RWPE2 (cell line): ENCODE results near the gene SDCBP2.

ENCODE experiments used
- ATAC-seq: fragments of 200-7000 bp; cut with Tn5 transposase; 3 replicates; pipeline ENCODE4 v1.9.1; 2021; ENCODE audit warnings: low read depth
- DNase-seq: peaks from one replicate; pipeline ENCODE4 v3.0.0-alpha.2; 2020; ENCODE audit warnings: low spot score
- H3K27ac ChIP-seq: fragments of 450-650 bp; 2 replicates; pipeline ENCODE4 v1.5.1; 2017; ENCODE audit warnings: mild to moderate bottlenecking; ENCODE audit not compliant: poor library complexity, severe bottlenecking
- H3K27me3 ChIP-seq: fragments of 250-450 bp; sonication (Bioruptor Pico); 2 replicates; pipeline ENCODE4 v1.5.1; 2021; ENCODE audit warnings: mild to moderate bottlenecking, moderate library complexity; ENCODE audit not compliant: insufficient read depth, poor library complexity, severe bottlenecking
- H3K36me3 ChIP-seq: fragments of 250-450 bp; sonication (Bioruptor Pico); 2 replicates; pipeline ENCODE4 v1.5.1; 2020; ENCODE audit warnings: low read depth, mild to moderate bottlenecking, moderate library complexity
- H3K4me1 ChIP-seq: fragments of 250-450 bp; sonication (Bioruptor Pico); 2 replicates; pipeline ENCODE4 v1.5.1; 2021; ENCODE audit warnings: mild to moderate bottlenecking, moderate library complexity; ENCODE audit not compliant: insufficient read depth, poor library complexity, severe bottlenecking
- H3K4me3 ChIP-seq: fragments of 250-450 bp; sonication (Bioruptor Pico); 2 replicates; pipeline ENCODE4 v1.5.1; 2021; ENCODE audit warnings: mild to moderate bottlenecking, moderate library complexity; ENCODE audit not compliant: severe bottlenecking
- H3K9me3 ChIP-seq: fragments of 250-450 bp; sonication (Bioruptor Pico); 2 replicates; pipeline ENCODE4 v1.5.1; 2021; ENCODE audit warnings: mild to moderate bottlenecking, moderate library complexity; ENCODE audit not compliant: severe bottlenecking
- TF ChIP-seq, protein P1 (sequence below): fragments of 450-650 bp; IDR thresholded peaks from one replicate; pipeline ENCODE4 v1.5.1; 2017; ENCODE audit warnings: mild to moderate bottlenecking, moderate library complexity; ENCODE audit not compliant: poor library complexity, severe bottlenecking

The SDCBP2 gene

DNA sequence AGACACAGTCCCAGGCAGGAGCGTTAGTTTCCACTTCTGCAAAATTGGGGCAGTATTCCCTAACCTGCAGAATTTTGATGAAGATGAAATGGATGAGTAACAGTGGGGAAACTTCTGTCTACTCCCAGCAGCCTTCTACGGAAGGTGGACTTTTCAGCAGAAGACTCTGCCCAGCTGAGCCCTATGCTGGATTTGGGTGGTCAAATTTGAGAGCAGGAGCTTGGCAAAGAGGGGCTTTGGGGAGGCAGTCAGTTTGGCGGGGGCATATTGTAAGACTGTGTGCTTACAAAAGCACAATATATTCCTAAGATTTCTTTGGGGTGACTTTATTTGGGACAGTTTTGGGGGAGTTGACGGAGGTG, 5.4 kb upstream of the SDCBP2 start:
- ATAC-seq = no peak
- Histone ChIP-seq H3K27ac (no peak overlapping the region), H3K4me1 (peaks cover 24% of the 10 kb centered on the region), H3K4me3 (no peak overlapping the region), H3K36me3 (peaks cover 3% of the 10 kb centered on the region; the same call in 1 of the 2 replicates), H3K9me3 (no peaks in the 10 kb centered on the region), H3K27me3 (no peaks in the 10 kb centered on the region)
- TF ChIP-seq, protein P1, sequence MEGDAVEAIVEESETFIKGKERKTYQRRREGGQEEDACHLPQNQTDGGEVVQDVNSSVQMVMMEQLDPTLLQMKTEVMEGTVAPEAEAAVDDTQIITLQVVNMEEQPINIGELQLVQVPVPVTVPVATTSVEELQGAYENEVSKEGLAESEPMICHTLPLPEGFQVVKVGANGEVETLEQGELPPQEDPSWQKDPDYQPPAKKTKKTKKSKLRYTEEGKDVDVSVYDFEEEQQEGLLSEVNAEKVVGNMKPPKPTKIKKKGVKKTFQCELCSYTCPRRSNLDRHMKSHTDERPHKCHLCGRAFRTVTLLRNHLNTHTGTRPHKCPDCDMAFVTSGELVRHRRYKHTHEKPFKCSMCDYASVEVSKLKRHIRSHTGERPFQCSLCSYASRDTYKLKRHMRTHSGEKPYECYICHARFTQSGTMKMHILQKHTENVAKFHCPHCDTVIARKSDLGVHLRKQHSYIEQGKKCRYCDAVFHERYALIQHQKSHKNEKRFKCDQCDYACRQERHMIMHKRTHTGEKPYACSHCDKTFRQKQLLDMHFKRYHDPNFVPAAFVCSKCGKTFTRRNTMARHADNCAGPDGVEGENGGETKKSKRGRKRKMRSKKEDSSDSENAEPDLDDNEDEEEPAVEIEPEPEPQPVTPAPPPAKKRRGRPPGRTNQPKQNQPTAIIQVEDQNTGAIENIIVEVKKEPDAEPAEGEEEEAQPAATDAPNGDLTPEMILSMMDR = no peak
- DNase-seq = no peak

DNA sequence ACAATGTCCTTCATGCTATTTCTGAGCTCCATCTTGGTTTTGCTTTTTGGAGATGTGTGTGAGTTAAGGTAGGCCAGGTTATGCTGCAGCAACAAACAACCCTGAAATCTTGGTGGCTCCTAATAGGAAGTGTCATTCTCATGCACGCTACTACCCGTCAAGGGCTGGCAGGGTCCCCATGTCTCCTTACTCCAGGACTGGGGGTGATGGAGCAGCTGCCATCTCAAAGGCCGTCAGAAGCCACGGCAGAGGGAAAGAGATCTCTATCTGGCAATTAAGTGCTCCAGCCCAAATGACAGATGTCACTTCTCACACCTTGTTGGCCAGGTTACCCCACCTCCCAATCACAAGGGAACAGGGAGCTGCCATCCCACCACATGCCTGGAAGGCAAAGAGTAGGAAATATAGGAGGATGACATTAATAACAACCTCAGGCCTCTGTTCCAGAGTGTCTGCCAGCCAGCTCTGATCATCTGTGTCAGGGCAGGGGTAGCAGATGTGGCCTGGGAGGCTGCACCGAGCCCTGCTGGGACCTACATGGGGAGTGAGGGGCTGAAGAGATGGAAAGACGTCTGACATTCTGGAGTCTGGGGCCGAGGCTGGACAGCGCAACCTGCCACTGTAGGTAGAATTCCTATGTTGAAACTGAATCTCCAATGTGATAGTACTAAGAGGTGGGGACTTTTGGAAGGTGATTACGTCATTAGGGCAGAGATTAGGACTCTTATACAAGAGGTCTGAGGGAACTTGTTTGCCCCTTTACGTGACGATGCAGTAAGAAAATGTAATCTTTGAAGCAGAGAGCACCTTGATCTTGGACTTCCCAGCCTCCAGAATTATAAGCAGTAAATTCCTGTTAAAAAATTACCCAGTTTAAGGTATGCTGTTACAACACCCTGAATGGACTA, 4.8 kb upstream of the SDCBP2 start:
- ATAC-seq (no peak), DNase-seq (no peak)
- Histone ChIP-seq H3K4me3 (no peak overlapping the region), H3K4me1 (peaks cover 31% of the 10 kb centered on the region), H3K27me3 (no peaks in the 10 kb centered on the region), H3K36me3 (peaks cover 3% of the 10 kb centered on the region; the same call in 1 of the 2 replicates), H3K9me3 (no peaks in the 10 kb centered on the region), H3K27ac (no peak overlapping the region)
- TF ChIP-seq, protein P1 = no peak

DNA sequence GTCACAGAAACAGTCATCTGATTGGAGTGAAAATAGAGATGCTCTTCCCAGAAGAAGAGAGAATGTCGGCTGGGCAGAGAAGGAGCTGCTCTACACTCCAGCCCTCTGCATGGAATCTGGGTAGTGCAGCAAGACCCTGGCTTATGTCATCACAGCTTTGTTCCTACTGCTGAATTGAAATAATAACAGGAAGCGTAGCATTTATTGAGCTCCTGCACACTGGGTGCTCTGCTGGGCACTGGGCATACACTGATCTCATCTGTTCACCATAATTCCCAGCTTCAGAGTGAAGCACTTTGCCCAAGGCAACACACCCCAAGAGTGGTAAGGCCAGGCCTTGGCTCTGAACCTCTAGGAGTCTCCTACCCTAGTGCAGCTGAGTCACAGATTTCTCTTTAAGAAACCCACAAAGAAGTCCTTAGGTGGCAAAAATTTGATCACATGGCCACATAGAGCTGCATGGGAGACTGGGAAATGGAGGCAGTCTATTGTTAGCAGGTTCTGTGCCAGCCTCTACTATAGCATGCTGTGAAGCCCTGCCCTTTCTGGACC, 3.9 kb upstream of the SDCBP2 start:
- DNase-seq = no peak
- ATAC-seq = no peak
- H3K27ac ChIP-seq = no peak overlapping the region
- no peaks in the 10 kb centered on the region for H3K9me3 ChIP-seq
- no peaks in the 10 kb centered on the region for H3K27me3 ChIP-seq
- TF ChIP-seq, protein P1 = no peak
- H3K4me1 ChIP-seq = peaks cover 40% of the 10 kb centered on the region
- H3K36me3 ChIP-seq = peaks cover 3% of the 10 kb centered on the region; the same call in 1 of the 2 replicates
- no peak overlapping the region for H3K4me3 ChIP-seq

DNA sequence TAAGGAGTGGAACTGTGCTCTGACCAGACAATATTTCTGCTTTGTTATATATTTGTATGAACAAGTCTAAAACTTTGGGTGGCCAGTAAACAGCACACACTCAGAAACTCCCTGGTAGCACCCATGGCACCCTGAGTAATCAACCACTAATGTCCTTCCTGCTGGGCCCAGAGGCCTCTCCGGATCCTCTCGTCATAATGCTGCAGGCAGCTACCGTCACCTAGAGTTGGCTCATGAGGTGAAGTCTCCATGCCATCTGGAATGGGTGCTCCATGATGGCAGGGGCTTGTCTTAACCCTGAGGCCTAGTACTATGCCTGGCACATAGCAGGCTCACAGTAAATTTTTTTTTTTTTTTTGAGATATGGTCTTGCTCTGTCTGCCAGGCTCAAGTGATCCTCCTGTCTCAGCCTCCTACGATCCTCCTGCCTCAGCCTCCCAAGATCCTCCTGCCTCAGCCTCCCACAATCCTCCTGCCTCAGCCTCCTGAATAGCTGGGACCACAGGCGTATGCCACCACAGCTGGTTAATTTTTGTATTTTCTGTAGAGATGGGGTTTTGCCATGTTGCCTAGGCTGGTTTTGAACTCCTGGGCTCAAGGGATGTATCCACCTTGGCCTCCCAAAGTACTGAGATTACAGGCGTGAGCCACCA, 3.0 kb upstream of the SDCBP2 start:
- no peak overlapping the region for H3K27ac ChIP-seq
- ATAC-seq (no peak), DNase-seq (no peak)
- no peaks in the 10 kb centered on the region for H3K9me3 ChIP-seq
- H3K4me3 ChIP-seq = no peak overlapping the region
- H3K36me3 ChIP-seq = peaks cover 3% of the 10 kb centered on the region; the same call in 1 of the 2 replicates
- H3K27me3 ChIP-seq = no peaks in the 10 kb centered on the region
- peaks cover 42% of the 10 kb centered on the region for H3K4me1 ChIP-seq
- TF ChIP-seq, protein P1 = no peak
